HG03354 (cell line): ENCODE measurements around the gene LRRC1.

ENCODE experiments used
- ATAC-seq: cut with Tn5 transposase; IDR thresholded peaks from one replicate; pipeline ENCODE4 v1.9.1; 2021; ENCODE audit warnings: mild to moderate bottlenecking; ENCODE audit not compliant: unreplicated experiment, poor library complexity, severe bottlenecking

LRRC1 gene

GRCh38 chr6:53916804-53917463 is 122.1 kb downstream of the LRRC1 start:
- peak; percentile 76 for ATAC-seq

DNA sequence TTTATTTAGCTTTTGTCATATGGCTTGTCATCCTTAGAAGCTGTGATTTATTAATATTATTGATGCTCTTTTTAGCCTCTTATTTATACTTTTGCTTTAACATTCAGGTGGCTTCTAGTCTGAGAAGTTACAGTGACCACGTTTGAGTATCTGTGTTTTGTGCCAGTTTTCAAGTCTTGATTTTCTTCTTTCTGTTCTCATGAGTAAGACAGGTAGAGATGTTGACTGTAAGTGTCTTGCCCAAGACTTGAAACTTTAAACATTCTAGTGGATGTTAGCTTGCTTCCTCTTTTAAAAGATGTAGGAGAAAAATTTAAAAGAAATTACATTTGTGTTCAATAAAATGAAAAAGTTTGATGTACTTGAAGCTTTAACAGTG is 122.6 kb downstream of the LRRC1 start:
- ATAC-seq, result peak; percentile 78

DNA sequence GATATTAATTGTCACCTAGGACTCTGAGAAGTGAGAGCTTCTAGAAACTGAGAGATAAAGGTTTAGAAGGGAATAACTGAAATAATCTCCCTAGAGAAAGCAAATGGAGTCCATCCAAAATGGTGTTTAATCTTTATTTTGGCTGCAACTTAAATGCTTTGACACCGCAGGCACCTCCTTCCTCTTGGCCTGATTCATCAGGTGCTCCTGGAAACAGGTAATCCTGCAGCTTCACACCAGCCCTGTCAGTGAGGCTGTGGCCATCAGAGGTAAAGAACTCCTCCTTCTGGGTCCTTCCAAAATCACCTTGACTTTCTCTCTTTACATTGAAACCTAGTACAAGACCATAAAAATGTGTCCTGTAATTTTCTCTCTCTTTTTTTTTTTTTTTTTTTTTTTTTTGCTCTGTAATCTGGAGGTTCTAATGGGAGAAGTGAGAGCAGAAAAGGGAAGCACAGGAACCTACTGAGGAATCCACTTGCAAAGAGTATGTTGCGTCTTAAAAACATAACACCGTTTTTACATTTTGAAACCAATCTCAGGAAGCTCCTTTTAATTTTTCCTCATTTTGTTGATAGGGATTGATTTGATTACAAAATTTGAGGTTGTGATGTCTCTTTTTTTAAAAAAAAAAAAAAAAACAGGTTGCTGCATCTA is 124.2 kb downstream of the LRRC1 start:
- ATAC-seq, result no peak

- no peak for ATAC-seq
Observed at GRCh38 chr6:53919881-53920360, 125.1 kb downstream of the LRRC1 start.

GRCh38 chr6:53920881-53921280 is 126.1 kb downstream of the LRRC1 start:
- ATAC-seq, result no peak

GRCh38 chr6:53921639-53922038 is 126.8 kb downstream of the LRRC1 start:
- no peak for ATAC-seq

DNA sequence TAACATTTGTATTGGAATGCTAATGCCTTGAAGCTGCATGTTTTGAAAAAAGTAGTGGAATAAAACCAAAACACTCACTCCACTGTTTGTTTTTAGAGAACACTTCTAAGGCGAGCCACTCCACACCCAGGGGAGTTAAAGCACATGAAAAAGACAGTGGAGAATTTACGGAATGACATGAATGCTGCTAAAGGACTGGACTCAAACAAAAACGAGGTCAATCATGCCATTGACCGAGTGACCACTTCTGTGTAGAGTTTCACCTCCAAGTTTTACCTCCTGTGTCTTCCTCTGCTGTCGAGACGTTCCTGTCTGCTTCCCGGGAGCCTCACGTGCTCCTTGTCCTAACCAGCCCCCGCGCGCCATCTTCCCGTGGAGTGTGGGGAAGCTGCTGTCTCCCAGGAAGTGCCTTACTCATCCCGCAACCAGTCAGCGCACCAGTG is 127.8 kb downstream of the LRRC1 start:
- no peak for ATAC-seq

DNA sequence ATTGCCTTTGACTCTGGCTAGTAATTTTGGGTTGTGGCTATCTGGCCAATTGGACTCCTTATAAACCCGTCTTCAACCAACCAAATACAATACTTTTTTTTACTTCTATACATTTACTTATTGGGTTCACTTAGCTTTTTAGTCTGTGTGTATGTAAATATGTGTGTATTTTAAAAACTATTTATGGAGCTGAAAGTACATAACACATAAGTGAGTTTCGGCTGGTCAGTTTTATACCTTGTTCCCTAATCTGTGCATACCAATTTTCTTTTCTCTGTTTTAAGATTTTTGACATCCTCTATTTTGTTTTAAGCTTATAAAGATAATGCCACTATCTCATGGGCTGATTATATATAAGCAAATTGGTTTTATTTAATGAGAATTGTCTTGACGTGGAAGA is 129.5 kb downstream of the LRRC1 start:
- peak; percentile 81 for ATAC-seq

DNA sequence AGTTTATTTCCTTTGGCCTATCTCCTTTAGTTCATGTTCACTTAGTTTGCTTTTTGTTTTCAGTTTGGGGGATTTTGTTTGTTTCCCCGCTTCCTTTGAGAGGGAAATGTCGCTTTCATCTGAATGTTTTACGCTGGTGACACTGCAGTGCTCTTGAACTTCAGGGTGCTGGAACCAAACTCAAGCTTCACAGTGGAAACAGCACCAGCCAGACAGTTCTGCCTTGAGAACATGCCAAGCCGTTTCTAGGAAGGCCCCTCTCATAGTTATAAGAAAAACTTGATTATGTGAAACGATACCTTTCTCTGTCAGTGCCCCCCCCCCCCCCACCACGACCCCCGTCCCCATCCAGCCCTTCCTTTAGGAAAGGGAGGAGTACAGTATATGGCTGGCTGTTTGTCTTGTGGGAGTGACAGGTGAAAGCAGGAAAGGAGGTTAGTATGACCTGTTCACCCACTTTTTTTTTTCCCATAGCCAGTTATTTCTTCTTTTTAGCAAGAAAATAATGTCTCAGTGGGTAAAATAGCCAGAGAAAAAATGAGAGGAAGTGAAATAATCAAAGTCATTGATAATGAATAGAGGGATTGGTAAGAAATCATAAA is 130.1 kb downstream of the LRRC1 start:
- no peak for ATAC-seq

DNA sequence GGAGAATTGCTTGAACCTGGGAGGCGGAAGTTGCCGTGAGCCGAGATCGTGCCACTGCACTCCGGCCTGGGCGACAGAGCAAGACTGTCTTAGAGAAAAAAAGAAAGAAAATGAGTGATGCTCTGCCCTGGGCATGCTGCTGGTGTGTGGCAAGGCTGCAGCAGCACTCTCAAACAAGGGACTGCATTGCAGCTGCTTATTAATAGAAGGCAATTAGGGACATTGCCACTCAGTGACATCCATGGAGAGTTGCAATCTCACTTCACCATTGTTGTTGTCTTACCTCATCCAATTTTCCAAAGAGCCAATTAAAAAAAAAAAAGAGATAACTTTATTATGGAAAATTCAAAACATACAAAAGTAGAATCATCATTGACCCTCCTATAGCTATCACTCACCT is 131.1 kb downstream of the LRRC1 start:
- no peak for ATAC-seq

GRCh38 chr6:53926505-53926904 is 131.7 kb downstream of the LRRC1 start:
- ATAC-seq, result no peak

DNA sequence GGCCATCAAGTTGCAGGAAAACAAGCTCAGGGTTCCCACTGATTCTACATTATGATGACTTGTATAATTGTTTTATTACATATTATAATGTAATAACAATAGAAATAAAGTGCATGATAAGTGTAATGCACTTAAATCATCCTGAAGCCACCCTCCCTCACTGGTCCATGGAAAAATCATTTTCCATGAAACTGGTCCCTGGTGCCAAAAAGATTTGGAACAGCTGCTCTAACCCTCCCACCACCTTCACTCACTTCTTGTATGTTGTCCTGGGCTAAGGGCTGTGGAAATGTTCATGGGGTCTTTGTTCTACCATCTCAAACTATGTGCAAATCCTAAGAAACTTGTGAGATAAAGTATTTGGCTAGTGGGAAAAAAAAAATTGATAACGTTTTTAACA is 133.8 kb downstream of the LRRC1 start:
- no peak for ATAC-seq

- no peak for ATAC-seq
Observed at GRCh38 chr6:53929041-53929820, 134.4 kb downstream of the LRRC1 start.

GRCh38 chr6:53929821-53930120 is 135.0 kb downstream of the LRRC1 start:
- ATAC-seq, result no peak

DNA sequence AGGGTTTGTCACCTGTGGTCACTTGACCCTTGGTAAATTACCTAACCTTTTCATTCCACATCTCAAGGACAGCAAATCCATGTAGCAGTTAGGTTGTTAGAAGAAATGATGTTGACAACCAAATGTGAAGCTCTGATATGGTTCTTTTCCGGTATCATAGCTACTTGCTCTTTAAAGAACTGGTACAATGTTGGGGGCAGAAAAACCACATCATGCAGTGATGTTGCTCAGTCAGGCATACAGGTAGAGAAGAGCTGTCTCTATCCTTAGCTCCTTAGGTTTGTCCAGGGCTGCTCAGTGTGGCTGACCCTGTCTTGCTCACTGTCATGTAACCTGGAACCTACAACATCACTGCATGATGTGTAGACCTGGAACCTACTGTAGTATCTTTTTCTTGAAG is 135.5 kb downstream of the LRRC1 start:
- peak; percentile 55 for ATAC-seq

- ATAC-seq, result no peak
Observed at GRCh38 chr6:53931086-53931485, 136.3 kb downstream of the LRRC1 start.

- no peak for ATAC-seq
Observed at GRCh38 chr6:53932516-53932915, 137.7 kb downstream of the LRRC1 start.

- no peak for ATAC-seq
Observed at GRCh38 chr6:53934023-53934422, 139.2 kb downstream of the LRRC1 start.

DNA sequence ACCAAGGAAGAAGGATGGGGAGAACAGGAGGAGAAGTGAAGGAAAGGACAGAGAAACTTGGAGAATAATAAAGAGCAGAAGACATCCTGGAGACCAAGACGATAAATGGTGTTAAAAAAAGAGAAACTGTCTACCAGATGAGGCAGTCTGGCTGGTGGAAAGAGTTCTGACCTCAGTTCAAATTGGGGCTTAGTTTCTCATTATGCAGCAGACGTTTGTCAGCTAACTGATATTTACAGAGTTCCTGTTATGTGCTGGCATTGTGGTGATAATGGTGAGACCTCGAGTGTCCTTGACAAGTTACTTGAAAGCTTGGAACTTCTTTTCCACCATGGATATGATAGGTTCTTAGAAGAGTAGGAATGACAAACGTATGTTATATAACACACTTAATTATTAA is 142.7 kb downstream of the LRRC1 start:
- ATAC-seq, result peak; percentile 66

GRCh38 chr6:53938810-53939209 is 144.0 kb downstream of the LRRC1 start:
- ATAC-seq, result no peak

DNA sequence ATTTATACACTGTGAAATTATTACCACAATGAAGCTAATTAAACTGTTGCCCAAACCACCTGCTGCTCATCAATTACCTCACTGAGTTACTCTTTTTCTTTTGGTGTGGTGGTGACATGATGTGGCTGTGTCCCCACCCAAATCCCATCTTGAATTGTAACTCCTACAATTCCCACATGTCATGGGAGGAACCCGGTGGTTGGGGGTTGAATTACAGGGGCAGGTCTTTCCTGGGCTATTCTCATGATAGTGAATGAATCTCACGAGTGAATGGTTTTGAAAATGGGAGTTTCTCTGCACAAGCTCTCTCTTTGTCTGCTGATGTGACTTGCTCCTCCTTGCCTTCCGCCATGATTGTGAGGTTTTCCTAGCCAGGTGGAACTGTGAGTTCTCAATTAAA is 145.0 kb downstream of the LRRC1 start:
- no peak for ATAC-seq
